DOHH2 (cell line): ENCODE measurements around the gene ACTR1B.
"Not testable (repeated sequence)": the region's sequence is repeated elsewhere in the genome, so short reads cannot be mapped to it uniquely, and the experiment has no call there.

ENCODE experiments used
- H3F3A ChIP-seq: fragments of 200-600 bp; sonication (generic), shearing (Covaris generic); 2 replicates; pipeline ENCODE4 v1.6.0; 2016; ENCODE audit warnings: antibody characterized with exemption, mild to moderate bottlenecking; ENCODE audit not compliant: control insufficient read depth, insufficient read depth
- H3K27ac ChIP-seq: fragments of 200-600 bp; sonication (generic); 2 replicates; pipeline ENCODE4 v1.5.1; 2014; ENCODE audit warnings: low read depth, mild to moderate bottlenecking, low read length, moderate library complexity
- H3K27me3 ChIP-seq: fragments of 200-600 bp; sonication (generic); 2 replicates; pipeline ENCODE4 v1.6.1; 2014; ENCODE audit warnings: mild to moderate bottlenecking, low read length, mixed read lengths; ENCODE audit not compliant: control insufficient read depth
- H3K36me3 ChIP-seq: fragments of 200-600 bp; sonication (generic); 2 replicates; pipeline ENCODE4 v1.6.1; 2014; ENCODE audit warnings: mild to moderate bottlenecking, low read length, moderate library complexity, mixed read lengths; ENCODE audit not compliant: control insufficient read depth
- H3K4me1 ChIP-seq: fragments of 200-600 bp; sonication (generic); 2 replicates; pipeline ENCODE4 v1.6.1; 2014; ENCODE audit warnings: mild to moderate bottlenecking, low read length, mixed read lengths; ENCODE audit not compliant: control insufficient read depth
- H3K4me2 ChIP-seq: fragments of 200-600 bp; sonication (generic); 2 replicates; pipeline ENCODE4 v1.6.0; 2014; ENCODE audit warnings: mild to moderate bottlenecking, low read length, moderate library complexity
- H3K4me3 ChIP-seq: fragments of 200-600 bp; sonication (generic); 2 replicates; pipeline ENCODE4 v1.5.1; 2014; ENCODE audit warnings: mild to moderate bottlenecking, low read length, mixed read lengths
- H3K79me2 ChIP-seq: fragments of 200-600 bp; sonication (generic); 2 replicates; pipeline ENCODE4 v1.6.1; 2014; ENCODE audit warnings: mild to moderate bottlenecking, low read length, mixed read lengths; ENCODE audit not compliant: control insufficient read depth
- H3K9me2 ChIP-seq: fragments of 200-600 bp; sonication (generic); replicated peaks from 2 replicates; pipeline ENCODE4 v1.6.1; 2014; ENCODE audit warnings: mild to moderate bottlenecking, low read length, mixed read lengths; ENCODE audit not compliant: control insufficient read depth
- H3K9me3 ChIP-seq: fragments of 200-600 bp; sonication (generic); 2 replicates; pipeline ENCODE4 v1.6.1; 2014; ENCODE audit warnings: antibody characterized with exemption, low read length, mixed read lengths; ENCODE audit not compliant: control insufficient read depth, insufficient read depth
- H4K20me1 ChIP-seq: fragments of 200-600 bp; sonication (generic); 2 replicates; pipeline ENCODE4 v1.6.0; 2014; ENCODE audit warnings: low read depth, mild to moderate bottlenecking, antibody characterized with exemption, low read length, moderate library complexity; ENCODE audit not compliant: control insufficient read depth, insufficient read depth
- CTCF ChIP-seq: fragments of 200-600 bp; sonication (generic); IDR thresholded peaks from one replicate; pipeline ENCODE4 v1.5.1; 2014; ENCODE audit warnings: antibody characterized with exemption, mild to moderate bottlenecking, low read depth, low read length; ENCODE audit not compliant: poor library complexity, severe bottlenecking
- EZH2phosphoT487 ChIP-seq: fragments of 200-600 bp; sonication (generic); IDR thresholded peaks from 2 replicates; pipeline ENCODE4 v1.6.1; 2017; ENCODE audit warnings: borderline replicate concordance, mild to moderate bottlenecking, antibody characterized with exemption, low read length, moderate library complexity, mixed read lengths

ACTR1B gene

DNA sequence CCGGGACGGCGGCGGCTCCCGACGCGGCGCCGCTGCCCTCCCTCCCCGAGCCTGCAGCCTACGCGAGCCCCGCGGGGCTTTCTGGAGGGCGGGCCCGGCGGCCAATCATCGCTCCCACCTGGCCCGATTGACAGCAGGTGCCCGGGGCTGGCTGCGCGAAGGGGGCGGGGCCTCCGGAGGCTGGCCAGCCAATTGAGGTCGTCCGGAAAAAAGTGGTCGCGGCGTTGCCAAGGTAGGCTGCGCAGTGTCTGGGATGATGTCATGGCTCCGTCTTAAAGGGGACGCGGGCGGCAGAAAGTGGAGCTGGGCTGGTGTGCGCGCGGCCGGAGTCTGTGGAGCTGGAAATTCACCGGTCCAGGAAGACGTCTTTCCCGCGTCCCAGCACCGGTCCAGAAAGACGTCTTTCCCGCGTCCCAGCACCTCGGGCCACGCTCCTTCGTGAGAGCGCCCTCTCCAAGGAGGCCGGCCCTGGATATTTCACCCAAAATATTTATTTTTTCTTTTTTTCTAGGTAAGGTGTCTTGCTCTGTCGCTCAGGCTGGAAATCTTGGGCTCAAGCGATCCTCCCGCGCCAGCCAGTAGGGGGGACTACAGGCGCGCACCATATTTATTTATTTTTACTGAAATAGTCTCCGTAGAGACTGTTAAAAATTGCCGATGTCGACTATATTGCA, at the start of gene ACTR1B:
Gene ACTR1B, minus strand, starts transcription at position 83 of the 674 bp plus-strand sequence. CDS start 154 bp downstream, outside the sequence.
- Histone ChIP-seq H4K20me1 (peaks cover 13% of the 10 kb centered on the region), H3K27me3 (no peaks in the 10 kb centered on the region), H3K9me2 (no peaks in the 10 kb centered on the region), H3F3A (no peaks in the 10 kb centered on the region), H3K36me3 (peaks cover 37% of the 10 kb centered on the region), H3K9me3 (no peaks in the 10 kb centered on the region), H3K4me2 (peak within 1 kb of the TSS; percentile 100), H3K4me3 (peak within 1 kb of the TSS; percentile 100), H3K4me1 (peaks cover 20% of the 10 kb centered on the region), H3K79me2 (peaks cover 39% of the 10 kb centered on the region), H3K27ac (peak within 1 kb of the TSS; percentile 66)
- peak; percentile 63 for TF ChIP-seq CTCF
- no peak for TF ChIP-seq EZH2phosphoT487

DNA sequence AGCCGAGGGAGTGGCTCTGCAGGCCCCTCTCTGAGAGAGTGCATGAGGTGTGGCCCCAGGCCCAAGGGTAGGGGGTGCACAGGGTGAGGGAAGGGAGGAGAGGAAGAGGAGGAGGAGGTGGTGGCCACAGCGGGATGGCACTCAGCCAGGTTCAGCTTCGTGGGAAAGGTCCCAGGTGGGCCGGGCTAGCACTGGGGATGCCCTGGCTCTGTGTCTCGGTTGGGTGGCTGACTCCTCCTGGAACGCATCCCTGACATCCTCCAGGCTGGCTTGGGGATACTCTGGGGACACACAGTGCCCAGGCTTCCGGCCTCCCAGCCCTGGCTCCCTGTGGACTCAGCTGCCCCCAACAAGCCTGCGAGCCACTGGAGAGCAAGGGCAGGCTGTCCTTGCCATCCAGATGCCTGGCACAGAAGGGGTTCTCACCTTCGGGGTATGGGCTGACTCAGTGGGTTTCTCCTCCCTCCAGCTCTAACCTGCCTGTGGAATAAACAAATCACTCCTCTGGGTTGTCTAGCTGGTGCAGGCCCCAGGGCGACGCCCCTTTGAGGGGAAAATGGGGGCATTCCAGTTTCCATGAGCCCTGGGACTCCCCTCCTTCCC, 49.0 kb upstream of the ACTR1B start:
- no peak overlapping the region for H3K27ac ChIP-seq
- TF ChIP-seq EZH2phosphoT487 (no peak), CTCF (no peak)
- H3K9me2 ChIP-seq, result no peaks in the 10 kb centered on the region
- no peaks in the 10 kb centered on the region for H4K20me1 ChIP-seq
- no peaks in the 10 kb centered on the region for H3K36me3 ChIP-seq
- no peaks in the 10 kb centered on the region for H3K79me2 ChIP-seq
- H3K4me1 ChIP-seq, result peaks cover 15% of the 10 kb centered on the region
- H3K4me2 ChIP-seq, result no peak overlapping the region
- H3K9me3 ChIP-seq, result no peaks in the 10 kb centered on the region
- no peak overlapping the region for H3K4me3 ChIP-seq
- no peaks in the 10 kb centered on the region for H3K27me3 ChIP-seq
- H3F3A ChIP-seq, result no peaks in the 10 kb centered on the region

- H3K79me2 ChIP-seq, H3K9me3 ChIP-seq, H4K20me1 ChIP-seq, H3F3A ChIP-seq, H3K4me2 ChIP-seq, H3K36me3 ChIP-seq, H3K4me3 ChIP-seq, H3K27me3 ChIP-seq, H3K27ac ChIP-seq, H3K9me2 ChIP-seq: not testable (repeated sequence)
- H3K4me1 ChIP-seq, result peaks cover 15% of the 10 kb centered on the region
Observed at GRCh38 chr2:97712175-97712574, 48.3 kb upstream of the ACTR1B start.

DNA sequence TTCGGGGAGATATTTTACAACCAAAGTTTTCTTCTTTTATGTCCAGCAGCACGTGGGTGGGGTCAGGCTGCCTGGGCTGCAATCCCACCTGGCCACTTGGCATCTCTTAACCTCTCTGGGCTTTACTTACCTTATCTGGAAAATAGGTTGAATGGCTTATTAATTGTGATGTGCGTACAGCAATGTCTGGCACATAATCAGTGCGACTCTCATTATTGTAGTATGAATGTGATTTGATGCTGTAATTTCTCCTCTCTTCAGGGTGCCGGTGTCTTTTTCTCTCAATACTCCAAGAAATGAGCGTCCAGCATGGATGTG, 47.5 kb upstream of the ACTR1B start:
- H3K27me3 ChIP-seq, result no peaks in the 10 kb centered on the region
- H3K27ac ChIP-seq, result no peak overlapping the region
- no peaks in the 10 kb centered on the region for H3K36me3 ChIP-seq
- no peaks in the 10 kb centered on the region for H3K9me3 ChIP-seq
- H4K20me1 ChIP-seq, result no peaks in the 10 kb centered on the region
- TF ChIP-seq EZH2phosphoT487 (no peak), CTCF (no peak)
- no peaks in the 10 kb centered on the region for H3F3A ChIP-seq
- peaks cover 15% of the 10 kb centered on the region for H3K4me1 ChIP-seq
- H3K4me2 ChIP-seq, result no peak overlapping the region
- no peak overlapping the region for H3K4me3 ChIP-seq
- no peaks in the 10 kb centered on the region for H3K9me2 ChIP-seq
- no peaks in the 10 kb centered on the region for H3K79me2 ChIP-seq
